ENCODE results near the gene DPP6.

Gene DPP6

DNA sequence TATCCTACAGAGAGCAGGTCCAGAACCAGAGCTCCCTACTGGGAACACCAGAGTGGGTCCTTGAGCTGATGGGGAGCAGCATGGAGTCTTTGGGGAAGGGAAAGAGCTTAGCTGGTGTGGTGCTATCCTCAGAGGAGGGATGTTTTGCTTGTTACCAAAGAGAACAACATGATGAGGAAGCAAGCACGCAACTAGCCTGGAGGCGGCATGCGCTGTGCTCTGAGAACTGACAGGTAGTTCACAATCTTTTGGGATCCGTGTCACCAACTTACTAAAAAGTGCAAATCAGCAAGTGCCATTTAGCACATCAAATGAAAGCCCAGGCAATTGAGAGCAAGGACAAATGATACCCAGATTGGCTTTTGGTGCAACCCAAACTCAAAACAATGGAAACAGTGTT is 257.9 kb downstream of the DPP6 start:
- TF ChIP-seq, protein P1, sequence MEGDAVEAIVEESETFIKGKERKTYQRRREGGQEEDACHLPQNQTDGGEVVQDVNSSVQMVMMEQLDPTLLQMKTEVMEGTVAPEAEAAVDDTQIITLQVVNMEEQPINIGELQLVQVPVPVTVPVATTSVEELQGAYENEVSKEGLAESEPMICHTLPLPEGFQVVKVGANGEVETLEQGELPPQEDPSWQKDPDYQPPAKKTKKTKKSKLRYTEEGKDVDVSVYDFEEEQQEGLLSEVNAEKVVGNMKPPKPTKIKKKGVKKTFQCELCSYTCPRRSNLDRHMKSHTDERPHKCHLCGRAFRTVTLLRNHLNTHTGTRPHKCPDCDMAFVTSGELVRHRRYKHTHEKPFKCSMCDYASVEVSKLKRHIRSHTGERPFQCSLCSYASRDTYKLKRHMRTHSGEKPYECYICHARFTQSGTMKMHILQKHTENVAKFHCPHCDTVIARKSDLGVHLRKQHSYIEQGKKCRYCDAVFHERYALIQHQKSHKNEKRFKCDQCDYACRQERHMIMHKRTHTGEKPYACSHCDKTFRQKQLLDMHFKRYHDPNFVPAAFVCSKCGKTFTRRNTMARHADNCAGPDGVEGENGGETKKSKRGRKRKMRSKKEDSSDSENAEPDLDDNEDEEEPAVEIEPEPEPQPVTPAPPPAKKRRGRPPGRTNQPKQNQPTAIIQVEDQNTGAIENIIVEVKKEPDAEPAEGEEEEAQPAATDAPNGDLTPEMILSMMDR (IDR thresholded peaks at IDR 0.05; ENCODE audit: low read depth, low read length, missing control alignments), result no peak
- DNase-seq (ENCODE audit: extremely low read depth, low read depth), result no peak
- no peak overlapping the region for H3K4me3 ChIP-seq (replicated peaks; ENCODE audit: low read depth, low read length)

DNA sequence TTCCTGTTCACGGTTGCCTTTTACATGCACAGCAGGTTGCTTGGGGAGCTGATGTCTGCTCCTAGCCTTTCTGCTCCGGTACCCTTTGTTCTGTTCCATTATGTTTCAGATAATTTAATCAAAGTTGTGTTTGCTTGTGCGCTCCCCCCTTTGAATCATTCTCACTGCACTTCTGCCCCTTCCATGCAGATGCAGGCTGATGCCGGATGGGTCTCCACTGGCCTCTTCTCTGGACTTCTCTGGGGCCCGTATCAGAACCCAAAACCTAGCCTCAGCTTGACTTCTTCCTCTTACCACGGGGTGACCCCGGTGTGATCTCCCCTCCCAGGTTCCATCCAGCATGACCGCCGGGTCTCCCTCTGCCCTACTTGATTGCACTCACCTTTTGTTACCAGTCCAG is 272.0 kb downstream of the DPP6 start:
- DNase-seq (ENCODE audit: extremely low read depth, low read depth), result no peak
- no peak overlapping the region for H3K4me3 ChIP-seq (replicated peaks; ENCODE audit: low read depth, low read length)
- TF ChIP-seq, protein P1 (IDR thresholded peaks at IDR 0.05; ENCODE audit: low read depth, low read length, missing control alignments), result no peak

DNA sequence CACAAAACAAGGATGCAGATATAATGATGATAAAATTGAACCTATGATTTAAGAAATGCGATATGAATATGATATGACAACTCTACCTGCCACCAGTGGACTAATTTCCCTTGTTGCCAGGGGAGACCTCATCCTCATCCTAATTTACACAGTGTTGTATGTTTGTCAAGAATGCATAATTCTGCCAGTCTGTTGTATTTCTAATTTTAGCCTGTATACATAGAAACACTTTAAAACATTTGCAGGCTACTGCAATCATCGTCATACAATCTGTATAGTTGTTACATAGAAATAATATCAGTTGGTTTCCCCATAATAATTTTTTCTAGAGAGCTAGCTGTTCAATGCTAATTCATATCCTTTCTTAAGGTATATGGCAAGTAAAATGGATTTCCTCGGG is 274.2 kb downstream of the DPP6 start:
- no peak for DNase-seq (ENCODE audit: extremely low read depth, low read depth)
- TF ChIP-seq, protein P1 (IDR thresholded peaks at IDR 0.05; ENCODE audit: low read depth, low read length, missing control alignments), result no peak
- H3K4me3 ChIP-seq (replicated peaks; ENCODE audit: low read depth, low read length), result no peak overlapping the region

DNA sequence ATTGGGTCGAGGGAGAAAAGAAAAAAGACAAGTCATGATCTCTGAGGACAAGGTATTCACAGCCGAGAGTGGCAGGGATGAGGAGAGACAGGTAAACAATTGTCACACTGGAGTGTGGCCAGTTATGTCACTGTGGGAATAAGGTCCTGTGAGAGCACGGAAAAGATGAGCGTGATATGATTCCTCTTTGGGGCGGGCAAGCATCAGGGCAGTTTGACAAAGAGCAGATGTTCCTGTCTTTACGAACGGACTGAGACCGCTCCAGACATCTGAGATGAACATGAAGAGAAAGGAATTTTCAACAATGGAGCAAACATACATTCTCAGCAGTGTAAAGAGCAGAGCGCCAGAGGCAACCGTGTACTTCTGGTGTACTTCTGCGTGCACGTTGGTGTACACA is 278.1 kb downstream of the DPP6 start:
- TF ChIP-seq, protein P1 (IDR thresholded peaks at IDR 0.05; ENCODE audit: low read depth, low read length, missing control alignments), result no peak
- H3K4me3 ChIP-seq (replicated peaks; ENCODE audit: low read depth, low read length), result no peak overlapping the region
- DNase-seq (ENCODE audit: extremely low read depth, low read depth), result no peak

DNA sequence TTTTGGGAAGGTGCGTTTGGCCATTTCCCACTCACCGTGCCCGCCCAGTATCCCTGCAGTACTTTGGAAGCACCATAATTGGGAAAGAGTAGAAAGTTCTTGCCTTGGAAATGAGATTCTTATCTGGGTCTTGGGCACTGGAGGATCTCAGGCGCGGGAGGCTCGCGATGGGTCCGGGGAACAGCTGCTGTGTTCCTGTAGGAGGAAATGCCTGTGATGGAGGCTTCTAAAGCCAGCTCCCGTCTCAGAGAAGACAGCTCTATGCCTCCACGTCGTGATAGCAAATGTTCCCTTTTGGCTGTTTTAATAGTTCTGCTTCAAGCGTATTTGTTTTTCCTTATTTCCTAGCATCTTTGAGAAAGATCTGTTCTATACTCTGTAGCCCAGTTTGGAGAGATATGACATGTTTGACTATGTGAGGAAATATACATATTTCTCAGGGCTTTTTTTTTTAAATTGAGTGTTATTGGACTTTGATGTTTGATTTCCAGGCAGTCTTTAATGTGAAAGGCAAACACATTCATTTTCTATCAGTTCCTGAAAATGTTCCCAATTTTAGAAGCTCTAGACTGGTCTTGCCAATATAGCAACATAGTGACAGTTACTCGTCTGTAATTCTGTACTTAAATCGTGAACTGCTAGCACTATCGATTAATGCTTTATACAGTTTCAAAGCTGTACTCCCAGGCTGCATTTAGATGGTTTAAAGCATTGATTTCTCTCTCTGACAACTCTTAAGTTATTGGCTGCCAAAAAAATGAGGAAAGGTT is 280.8 kb downstream of the DPP6 start:
- H3K4me3 ChIP-seq (replicated peaks; ENCODE audit: low read depth, low read length), result no peak overlapping the region
- TF ChIP-seq, protein P1 (IDR thresholded peaks at IDR 0.05; ENCODE audit: low read depth, low read length, missing control alignments), result no peak
- no peak for DNase-seq (ENCODE audit: extremely low read depth, low read depth)

DNA sequence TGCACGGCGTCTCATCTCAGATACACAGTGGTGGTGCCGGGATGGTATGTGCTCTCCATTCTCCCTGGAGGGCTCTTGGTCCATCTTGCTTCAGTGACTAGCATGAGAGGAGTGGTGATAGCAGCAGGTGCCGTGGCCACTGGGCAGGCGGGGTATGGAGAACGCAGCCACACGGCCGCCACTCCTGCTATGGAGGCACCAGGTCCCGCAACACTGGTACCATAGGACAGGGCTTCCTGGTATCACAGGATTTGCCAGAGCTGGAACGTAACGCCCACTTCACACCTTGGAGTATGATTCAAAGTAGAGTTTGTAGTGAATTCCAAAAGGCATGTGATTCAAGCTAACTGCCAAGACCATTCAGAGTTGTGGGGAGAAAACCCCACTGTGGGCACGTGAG is 284.1 kb downstream of the DPP6 start:
- TF ChIP-seq, protein P1 (IDR thresholded peaks at IDR 0.05; ENCODE audit: low read depth, low read length, missing control alignments), result no peak
- no peak for DNase-seq (ENCODE audit: extremely low read depth, low read depth)
- no peak overlapping the region for H3K4me3 ChIP-seq (replicated peaks; ENCODE audit: low read depth, low read length)
